SH-SY5Y (cell line): Measurements from ENCODE around the gene GALNTL6.

Experiments used
- GATA2 ChIP-seq: IDR thresholded peaks from 2 replicates; pipeline ENCODE4 v1.6.1; 2011; ENCODE audit warnings: mild to moderate bottlenecking, low read depth, low read length
- GATA3 ChIP-seq: IDR thresholded peaks from 2 replicates; pipeline ENCODE4 v1.6.1; 2011; ENCODE audit warnings: low read depth, mild to moderate bottlenecking, low read length, moderate library complexity

- TF ChIP-seq GATA2 = no peak
- TF ChIP-seq GATA3 = no peak
Measured at GRCh38 chr4:172705565-172705964, 892.4 kb downstream of the GALNTL6 start.
